Measurements from ENCODE around the gene CCNB1. TPM values are rescaled to one million over a fixed set of nuclear protein-coding genes. Genes with fewer than 3 reads are reported as not detected.

Gene CCNB1
- total RNA-seq (10 to 100 TPM; 35.2 to 41.8 TPM), polyA plus RNA-seq (ENCODE audit: insufficient read depth, low read depth, low replicate concordance) (75.9 TPM)
- long read RNA-seq, donor 1, transcript CCNB1-201 (9 exons, 2,169 nt), result major isoform, 46 of 47 reads
- long read RNA-seq, donor 1, partial matches to known transcripts, result 0 of 47 reads
- long read RNA-seq, donor 1, other reads (novel, unspliced or antisense), result 0 of 47 reads
- long read RNA-seq, donor 2, transcript CCNB1-201 (9 exons, 2,169 nt), result major isoform, 28 of 28 reads
- long read RNA-seq, donor 2, partial matches to known transcripts, result 0 of 28 reads
- long read RNA-seq, donor 2, other reads (novel, unspliced or antisense), result 0 of 28 reads

GRCh38 chr5:69166686-69167492 is at the start of gene CCNB1:
Gene CCNB1, plus strand, starts transcription at chr5:69167150. Its CDS starts 113 bp downstream, at chr5:69167263.
- Histone ChIP-seq H3K27me3 (no peaks in the 10 kb centered on the region), H3K4me1 (no peaks in the 10 kb centered on the region), H3K9me3 (no peaks in the 10 kb centered on the region), H3K36me3 (ENCODE audit: low read depth, missing control alignments) (no peaks in the 10 kb centered on the region), H3K27ac (peak within 1 kb of the TSS; percentile 56 to 62), H3K4me3 (peak within 1 kb of the TSS; percentile 66 to 79)
- 1% methylated on average over 30 to 50 of the region's 50 CpGs for WGBS, 2 donors
- intact Hi-C loops (cut with DNase I; ENCODE audit: low total_unique reads), result no loop called here
- TF ChIP-seq POLR2A (IDR thresholded peaks at IDR 0.05) (no peak), CTCF (IDR thresholded peaks at IDR 0.05) (no peak)
- DNase-seq, result peak; percentile 99

GRCh38 chr5:69129413-69129812 is 37.5 kb upstream of the CCNB1 start:
- Histone ChIP-seq H3K9me3 (no peaks in the 10 kb centered on the region), H3K27me3 (no peaks in the 10 kb centered on the region), H3K4me3 (no peak overlapping the region), H3K36me3 (ENCODE audit: low read depth, missing control alignments) (no peaks in the 10 kb centered on the region), H3K27ac (no peak overlapping the region), H3K4me1 (no peaks in the 10 kb centered on the region)
- DNase-seq, result no peak
- intact Hi-C loops (cut with DNase I; ENCODE audit: low total_unique reads), result no loop called here
- TF ChIP-seq CTCF (IDR thresholded peaks at IDR 0.05), result no peak
- TF ChIP-seq POLR2A (IDR thresholded peaks at IDR 0.05), result no peak

- Histone ChIP-seq H3K27ac (no peak overlapping the region), H3K27me3 (no peaks in the 10 kb centered on the region), H3K36me3 (ENCODE audit: low read depth, missing control alignments) (no peaks in the 10 kb centered on the region), H3K4me1 (no peaks in the 10 kb centered on the region), H3K9me3 (no peaks in the 10 kb centered on the region), H3K4me3 (no peak overlapping the region)
- DNase-seq, result no peak
- no peak for TF ChIP-seq CTCF (IDR thresholded peaks at IDR 0.05)
- TF ChIP-seq POLR2A (IDR thresholded peaks at IDR 0.05), result no peak
- intact Hi-C loops (cut with DNase I; ENCODE audit: low total_unique reads), result no loop called here
- 60 to 61% methylated on average over 2 of the region's 2 CpGs for WGBS, 2 donors
Observed at GRCh38 chr5:69130241-69130640, 36.7 kb upstream of the CCNB1 start.

- no peak overlapping the region for H3K27ac ChIP-seq
- DNase-seq, result no peak
- no peaks in the 10 kb centered on the region for H3K27me3 ChIP-seq
- no peak for TF ChIP-seq POLR2A (IDR thresholded peaks at IDR 0.05)
- TF ChIP-seq CTCF (IDR thresholded peaks at IDR 0.05), result no peak
- H3K9me3 ChIP-seq, result no peaks in the 10 kb centered on the region
- intact Hi-C loops (cut with DNase I; ENCODE audit: low total_unique reads), result no loop called here
- no peak overlapping the region for H3K4me3 ChIP-seq
- no peaks in the 10 kb centered on the region for H3K4me1 ChIP-seq
- no peaks in the 10 kb centered on the region for H3K36me3 ChIP-seq (ENCODE audit: low read depth, missing control alignments)
Observed at GRCh38 chr5:69131304-69131703, 35.6 kb upstream of the CCNB1 start.

Data from testis (tissue), 5 donors.